ENCODE measurements around the gene POLA1. TPM values are rescaled to one million over a fixed set of nuclear protein-coding genes. Genes with fewer than 3 reads are reported as not detected.

POLA1 gene
- total RNA-seq, 4 donors from 2014 or later = 5.7 to 13.9 (median 9.9) TPM

DNA sequence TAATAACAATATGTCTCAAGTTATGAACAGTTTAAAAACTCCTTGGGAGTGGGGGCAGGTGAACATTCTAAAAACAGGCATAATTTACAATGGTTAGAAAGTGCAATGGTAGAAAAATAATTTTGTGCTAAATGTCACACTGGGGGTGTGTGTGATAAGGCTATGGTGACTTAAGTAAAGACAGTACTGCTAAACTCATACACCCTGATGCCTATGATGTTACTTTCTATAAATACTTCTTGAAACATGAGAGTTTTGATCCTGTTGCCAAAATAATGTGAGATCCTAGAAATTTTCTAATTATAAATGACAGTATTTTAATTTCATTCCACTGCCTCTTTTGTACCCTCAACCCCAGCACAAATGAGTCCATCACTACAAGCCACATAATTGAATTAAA lies 144.2 kb downstream of the POLA1 start:
- TF ChIP-seq, protein P1, sequence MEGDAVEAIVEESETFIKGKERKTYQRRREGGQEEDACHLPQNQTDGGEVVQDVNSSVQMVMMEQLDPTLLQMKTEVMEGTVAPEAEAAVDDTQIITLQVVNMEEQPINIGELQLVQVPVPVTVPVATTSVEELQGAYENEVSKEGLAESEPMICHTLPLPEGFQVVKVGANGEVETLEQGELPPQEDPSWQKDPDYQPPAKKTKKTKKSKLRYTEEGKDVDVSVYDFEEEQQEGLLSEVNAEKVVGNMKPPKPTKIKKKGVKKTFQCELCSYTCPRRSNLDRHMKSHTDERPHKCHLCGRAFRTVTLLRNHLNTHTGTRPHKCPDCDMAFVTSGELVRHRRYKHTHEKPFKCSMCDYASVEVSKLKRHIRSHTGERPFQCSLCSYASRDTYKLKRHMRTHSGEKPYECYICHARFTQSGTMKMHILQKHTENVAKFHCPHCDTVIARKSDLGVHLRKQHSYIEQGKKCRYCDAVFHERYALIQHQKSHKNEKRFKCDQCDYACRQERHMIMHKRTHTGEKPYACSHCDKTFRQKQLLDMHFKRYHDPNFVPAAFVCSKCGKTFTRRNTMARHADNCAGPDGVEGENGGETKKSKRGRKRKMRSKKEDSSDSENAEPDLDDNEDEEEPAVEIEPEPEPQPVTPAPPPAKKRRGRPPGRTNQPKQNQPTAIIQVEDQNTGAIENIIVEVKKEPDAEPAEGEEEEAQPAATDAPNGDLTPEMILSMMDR (IDR thresholded peaks at IDR 0.05) = no peak
- ATAC-seq (ENCODE audit: low FRiP score) (no peak), DNase-seq (ENCODE audit: low spot score) (no peak)

DNA sequence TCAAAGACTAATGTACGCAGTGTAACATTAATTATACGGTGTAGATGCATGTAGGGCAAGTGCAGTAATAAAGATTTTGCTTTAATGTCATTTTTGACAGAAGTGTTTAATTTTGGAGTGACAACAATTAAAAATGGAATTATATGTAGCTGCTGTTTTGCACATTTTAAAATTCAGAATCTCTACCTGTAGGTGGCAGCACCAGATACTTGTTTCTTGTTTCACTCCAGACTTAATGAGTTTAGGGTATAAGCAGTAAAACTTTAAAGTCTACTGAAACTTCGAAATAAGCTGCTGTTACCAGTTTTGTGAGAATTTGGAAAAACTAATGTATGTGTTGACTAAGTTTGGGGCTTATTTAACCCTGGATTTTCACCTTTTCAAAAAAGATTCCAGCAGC lies 144.9 kb downstream of the POLA1 start:
- DNase-seq (ENCODE audit: low spot score) = no peak

DNA sequence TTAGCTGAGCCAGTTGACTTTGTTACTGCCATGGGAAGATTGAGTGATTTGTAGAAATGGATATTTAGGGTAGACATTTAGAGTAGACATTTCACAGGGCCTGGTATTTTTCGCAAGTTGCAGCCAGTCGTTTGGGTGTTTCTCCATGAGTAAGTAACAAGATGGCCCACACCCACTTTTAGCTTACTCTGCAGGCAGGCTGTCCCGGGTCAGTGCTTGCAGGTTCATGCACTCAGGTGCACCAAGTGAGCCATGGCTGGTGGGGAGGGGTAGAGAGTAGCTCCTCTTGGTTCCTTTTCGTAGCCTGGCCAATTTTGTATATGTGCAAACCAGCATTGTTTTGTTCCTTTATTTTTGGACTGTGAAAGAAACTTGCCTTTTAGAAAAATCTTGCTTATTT lies 145.6 kb downstream of the POLA1 start:
- ATAC-seq (ENCODE audit: low FRiP score) (no peak), DNase-seq (ENCODE audit: low spot score) (no peak)
- TF ChIP-seq, protein P1 (IDR thresholded peaks at IDR 0.05) = no peak

More for the DNA sequence above, 144.9 kb downstream of the POLA1 start:
- ATAC-seq (ENCODE audit: low FRiP score) = no peak
- TF ChIP-seq, protein P1 (IDR thresholded peaks at IDR 0.05) = no peak

DNA sequence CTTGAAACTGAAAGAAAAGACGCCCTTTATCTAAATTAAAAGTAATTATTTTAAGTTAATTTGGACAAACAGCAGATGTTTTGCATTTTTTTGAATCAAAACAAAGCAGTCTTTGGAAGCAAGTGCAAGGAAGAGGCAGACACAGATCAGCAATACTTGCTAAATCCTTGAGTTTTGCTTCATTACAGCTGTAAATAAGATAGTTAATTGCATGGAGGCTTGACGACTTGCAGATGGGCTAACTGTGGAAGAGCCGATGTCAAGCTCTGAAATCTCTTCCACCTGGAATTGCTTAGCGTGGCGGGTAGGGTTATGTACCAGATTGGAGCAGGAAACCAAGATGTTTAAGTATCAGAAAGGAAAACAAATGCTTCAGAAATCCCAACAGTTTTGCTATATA lies 148.8 kb downstream of the POLA1 start:
- ATAC-seq (ENCODE audit: low FRiP score) (no peak), DNase-seq (ENCODE audit: low spot score) (no peak)
- TF ChIP-seq, protein P1 (IDR thresholded peaks at IDR 0.05) = no peak

DNA sequence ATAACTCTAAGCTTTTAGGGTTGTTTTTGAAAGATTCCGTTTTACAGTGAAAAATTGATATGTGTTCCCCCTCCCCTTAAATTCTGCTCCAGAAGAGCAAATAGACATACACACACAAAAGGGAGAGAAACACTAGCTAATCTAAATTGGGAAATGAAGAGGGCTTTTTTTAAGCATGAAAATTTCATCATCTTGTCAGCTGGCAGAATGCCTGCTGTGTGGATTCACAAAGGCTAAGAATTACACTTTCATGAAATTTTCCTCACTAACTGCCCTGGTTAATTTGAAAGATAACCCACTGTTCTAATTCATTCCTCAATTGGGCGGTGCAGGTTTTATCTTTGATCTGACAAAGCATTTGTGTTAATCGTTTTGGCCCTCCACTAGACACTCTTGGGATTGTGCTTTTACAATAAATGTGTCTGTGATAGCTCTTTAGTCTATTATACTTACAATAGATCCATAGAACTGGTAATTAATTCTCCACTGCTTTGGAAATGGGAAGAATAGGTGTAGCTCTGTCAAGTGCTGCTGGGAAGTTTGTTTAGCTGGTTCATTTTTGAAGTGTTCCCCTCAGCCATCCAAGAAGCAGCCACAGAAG lies 152.9 kb downstream of the POLA1 start:
- DNase-seq (ENCODE audit: low spot score) (no peak), ATAC-seq (ENCODE audit: low FRiP score) (no peak)
- TF ChIP-seq, protein P1 (IDR thresholded peaks at IDR 0.05) = no peak

DNA sequence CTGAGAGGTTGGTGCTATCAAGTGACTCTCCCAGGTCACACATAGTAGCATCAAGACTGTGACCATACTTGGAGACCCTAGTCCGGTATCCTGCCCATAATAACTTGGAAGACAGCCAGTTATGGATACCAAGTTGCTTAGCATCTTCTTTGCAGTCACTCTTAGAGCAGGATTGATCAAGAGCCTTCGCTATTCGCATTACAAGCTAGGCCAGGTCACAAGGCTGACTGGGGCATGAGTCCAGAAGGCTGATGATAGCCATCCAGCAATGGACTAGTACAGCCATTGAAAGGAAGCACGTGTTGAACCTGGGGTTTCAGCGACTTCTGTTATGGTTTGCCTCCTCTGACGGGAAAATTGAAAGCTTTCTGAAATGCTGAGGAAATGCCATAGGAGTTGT lies 157.6 kb downstream of the POLA1 start:
- DNase-seq (ENCODE audit: low spot score) (no peak), ATAC-seq (ENCODE audit: low FRiP score) (no peak)
- TF ChIP-seq, protein P1 (IDR thresholded peaks at IDR 0.05) = no peak

DNA sequence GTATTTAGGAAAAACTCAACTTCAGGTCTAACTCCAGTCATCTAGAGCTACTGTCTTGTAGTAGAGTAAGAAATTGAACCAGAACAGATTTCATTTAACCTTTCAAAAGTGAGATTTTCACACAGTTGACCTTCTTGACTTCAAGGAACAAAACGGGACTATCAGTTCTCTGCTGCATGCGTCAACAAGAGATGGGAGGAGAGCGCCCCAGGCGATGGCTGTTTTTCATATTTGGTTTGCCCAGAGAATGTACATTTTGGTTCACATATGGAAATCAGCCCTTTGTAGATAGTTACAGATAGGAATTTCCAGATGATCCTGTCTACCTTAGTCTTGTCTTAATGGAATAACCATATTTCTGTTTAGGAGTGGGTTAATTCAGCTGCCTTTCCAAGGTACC lies 158.1 kb downstream of the POLA1 start:
- ATAC-seq (ENCODE audit: low FRiP score) = no peak
- no peak for DNase-seq (ENCODE audit: low spot score)
- TF ChIP-seq, protein P1 (IDR thresholded peaks at IDR 0.05) = no peak
